NCI-H146 treated with DMSO at 0.1 percent for 48 hours (cell line): Measurements from ENCODE around the gene RAD18.

ENCODE experiments used
- DNase-seq: peaks from one replicate; lab custom pipeline; 2025; ENCODE audit not compliant: unreplicated experiment; lab: John Stamatoyannopoulos, UW

Gene RAD18

DNA sequence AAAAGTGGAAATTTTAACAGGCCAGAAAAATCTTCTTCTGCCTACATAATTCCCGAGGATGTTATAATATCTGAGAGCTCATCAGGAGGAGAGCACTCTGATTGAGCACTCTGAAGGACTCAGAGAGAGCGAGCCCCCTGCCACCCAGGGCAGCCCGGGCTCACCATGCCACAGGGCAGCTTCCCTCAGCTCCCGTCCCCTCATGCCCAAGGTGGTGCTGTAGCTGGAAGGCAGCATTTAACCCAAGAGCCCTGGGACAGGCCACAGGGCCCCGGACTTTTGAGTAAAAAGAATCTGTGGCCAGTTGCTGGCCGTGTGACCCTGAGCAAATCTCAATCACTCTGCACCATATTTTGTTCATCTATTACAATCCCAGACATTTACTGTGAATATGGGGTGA, 23.5 kb upstream of the RAD18 start:
- DNase-seq = no peak

GRCh38 chr3:8985876-8986275, 22.6 kb upstream of the RAD18 start:
- DNase-seq = no peak

GRCh38 chr3:8985411-8985831, 22.1 kb upstream of the RAD18 start:
- no peak for DNase-seq

GRCh38 chr3:8984526-8984925, 21.3 kb upstream of the RAD18 start:
- DNase-seq = no peak

GRCh38 chr3:8984081-8984480, 20.8 kb upstream of the RAD18 start:
- no peak for DNase-seq

DNA sequence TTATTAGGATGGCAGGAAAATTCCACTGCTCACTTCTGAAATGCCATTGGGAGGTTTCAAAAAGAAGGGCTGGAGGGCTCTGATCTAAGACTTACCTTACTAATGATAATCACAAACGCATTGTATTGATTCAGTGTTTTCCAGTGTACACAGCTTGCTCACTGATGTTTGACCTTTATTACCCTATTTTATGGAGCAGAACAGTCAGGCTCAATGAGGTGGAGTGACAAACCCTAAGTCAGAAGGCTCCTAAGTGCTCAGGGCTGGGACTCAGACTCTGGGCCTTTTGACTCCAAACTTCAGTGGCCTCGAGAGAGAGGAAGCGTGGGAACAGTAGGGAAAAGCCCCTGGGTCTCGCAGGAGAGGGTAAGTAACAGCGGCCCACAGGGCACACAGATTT, 20.3 kb upstream of the RAD18 start:
- no peak for DNase-seq

GRCh38 chr3:8983026-8983425, 19.8 kb upstream of the RAD18 start:
- DNase-seq = no peak

DNA sequence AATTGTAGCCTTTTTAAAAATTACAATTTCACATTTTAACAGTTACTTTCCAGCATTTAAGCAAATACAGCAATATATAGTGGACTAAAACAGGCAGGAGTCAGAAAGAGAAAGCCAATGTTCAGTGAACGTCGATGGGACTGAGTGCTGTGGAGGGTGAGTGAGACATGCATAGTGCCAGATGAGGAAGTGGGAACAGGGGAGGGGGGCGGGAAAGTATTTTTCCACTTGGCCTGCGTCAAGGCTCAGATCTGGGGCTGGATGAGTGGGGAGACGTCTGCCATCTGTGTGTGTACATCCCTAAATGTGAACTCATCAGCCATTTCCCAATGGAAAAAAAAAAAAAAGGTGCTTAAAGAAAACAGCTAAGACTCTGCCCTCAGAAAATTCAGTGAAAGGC, 19.2 kb upstream of the RAD18 start:
- no peak for DNase-seq

- no peak for DNase-seq
These were observed 18.4 kb upstream of the RAD18 start for GRCh38 chr3:8981700-8982099.

DNA sequence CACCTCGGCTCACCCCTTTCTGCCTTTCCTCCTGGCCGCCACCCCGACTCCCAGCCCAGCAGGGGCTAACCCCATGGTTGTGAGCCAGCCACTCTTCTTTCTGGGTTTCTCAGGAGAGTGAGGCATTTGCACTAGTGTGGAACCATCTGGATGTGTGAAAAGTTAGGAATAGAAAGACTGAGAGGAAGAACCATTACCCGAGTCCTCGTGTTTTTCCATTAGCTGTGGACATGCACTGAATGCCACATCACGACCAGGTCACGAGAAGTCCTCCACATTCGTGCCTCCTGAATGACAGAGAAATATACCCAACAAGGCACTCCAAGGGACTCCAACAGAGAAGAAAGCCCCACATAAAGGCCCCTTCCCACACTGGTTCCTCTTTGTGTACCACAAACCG, 18.0 kb upstream of the RAD18 start:
- no peak for DNase-seq

GRCh38 chr3:8980756-8981257, 17.5 kb upstream of the RAD18 start:
- DNase-seq = no peak

DNA sequence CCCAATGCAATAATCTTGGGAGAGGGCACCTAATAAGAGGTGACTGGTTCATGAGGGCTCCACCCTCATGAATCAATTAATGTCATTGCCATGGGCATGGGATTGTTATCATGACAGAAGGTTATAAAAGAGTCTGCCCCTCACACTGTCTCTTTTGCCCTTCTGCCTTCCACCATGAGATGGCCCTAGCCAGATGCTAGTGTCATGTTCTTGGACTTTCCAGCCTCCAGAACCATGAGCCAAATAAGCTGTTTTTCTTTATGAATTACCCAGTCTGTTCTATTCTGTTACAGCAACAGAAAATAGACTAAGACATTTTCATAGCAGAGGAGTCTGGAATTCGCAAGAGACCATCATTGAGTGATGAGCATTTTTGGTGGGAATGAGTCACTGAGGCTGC, 16.0 kb upstream of the RAD18 start:
- DNase-seq = no peak

DNA sequence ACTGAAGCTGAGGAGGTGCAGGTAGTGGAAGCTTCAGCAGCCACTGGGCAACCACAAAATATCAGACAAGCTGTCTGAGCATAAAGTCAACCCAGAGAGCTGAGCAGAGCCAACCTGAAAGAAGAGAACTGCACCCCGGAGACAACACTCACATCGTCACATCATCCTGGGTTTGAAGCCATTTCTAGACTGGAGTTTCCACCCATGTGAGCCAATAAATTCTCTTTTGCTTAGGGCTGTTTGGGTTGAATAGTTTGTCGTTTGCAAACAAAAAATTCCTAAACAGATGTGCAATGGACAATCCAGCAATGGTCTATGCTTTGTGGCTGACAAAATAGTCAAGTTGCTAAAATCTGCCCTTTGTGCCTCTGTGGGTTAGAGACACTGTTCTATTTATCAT, 15.3 kb upstream of the RAD18 start:
- DNase-seq = no peak

DNA sequence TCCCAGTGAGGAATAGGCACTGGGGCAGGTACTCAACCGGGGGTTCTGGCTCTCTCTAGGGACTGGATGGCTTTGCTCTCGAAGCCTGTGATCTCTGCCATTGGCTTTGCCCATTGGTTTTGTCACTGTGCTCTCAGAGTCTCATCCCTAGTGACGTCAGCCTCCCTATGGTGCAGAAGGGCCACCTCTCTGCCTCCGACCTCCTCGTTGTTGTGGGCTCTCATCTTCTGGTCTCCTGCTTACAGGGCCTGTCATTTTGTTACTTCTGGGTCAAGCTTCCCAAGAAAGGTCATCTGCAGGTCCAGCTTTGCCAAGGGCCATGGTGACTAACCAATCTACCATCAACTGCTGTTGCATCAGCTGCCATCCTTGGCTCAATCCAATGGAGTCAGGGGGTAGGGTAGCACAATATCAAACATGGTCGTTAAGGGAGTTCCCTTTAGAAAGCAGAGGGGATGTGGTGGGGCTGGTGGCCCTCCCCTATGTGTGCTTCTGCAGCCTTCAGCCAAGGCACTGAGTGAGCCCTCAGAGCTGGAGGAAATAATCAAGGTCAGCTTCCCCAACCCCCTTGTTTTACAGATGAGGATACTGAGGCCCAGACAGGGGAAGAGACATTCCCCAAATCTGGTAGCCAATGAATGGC, 13.4 kb upstream of the RAD18 start:
- DNase-seq = no peak

GRCh38 chr3:8975081-8976020, 12.1 kb upstream of the RAD18 start:
- DNase-seq = no peak

DNA sequence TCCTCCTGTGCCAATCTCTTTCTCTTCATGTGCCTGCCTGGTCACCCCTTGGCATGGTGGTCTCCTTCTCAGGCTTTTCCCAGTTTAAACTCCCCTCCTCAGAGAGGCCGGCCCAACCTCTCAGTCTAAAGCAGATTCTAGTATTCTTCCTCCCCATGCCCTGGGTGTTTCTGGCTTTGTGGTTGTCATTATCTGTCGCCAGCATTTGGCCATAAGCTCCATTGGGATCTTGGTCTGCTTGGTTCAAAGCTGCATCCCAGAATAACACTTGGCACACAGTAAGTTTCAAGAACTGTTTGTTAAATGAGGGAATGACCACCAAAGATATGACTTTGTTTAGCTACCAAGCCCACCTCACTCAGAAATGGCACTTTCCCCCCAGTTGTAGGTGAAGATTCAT, 11.2 kb upstream of the RAD18 start:
- no peak for DNase-seq

- no peak for DNase-seq
These were observed 9.4 kb upstream of the RAD18 start for GRCh38 chr3:8972639-8973038.

- peak; percentile 22 for DNase-seq
These were observed 7.8 kb upstream of the RAD18 start for GRCh38 chr3:8970971-8971589.

GRCh38 chr3:8969241-8969640, 6.0 kb upstream of the RAD18 start:
- no peak for DNase-seq

DNA sequence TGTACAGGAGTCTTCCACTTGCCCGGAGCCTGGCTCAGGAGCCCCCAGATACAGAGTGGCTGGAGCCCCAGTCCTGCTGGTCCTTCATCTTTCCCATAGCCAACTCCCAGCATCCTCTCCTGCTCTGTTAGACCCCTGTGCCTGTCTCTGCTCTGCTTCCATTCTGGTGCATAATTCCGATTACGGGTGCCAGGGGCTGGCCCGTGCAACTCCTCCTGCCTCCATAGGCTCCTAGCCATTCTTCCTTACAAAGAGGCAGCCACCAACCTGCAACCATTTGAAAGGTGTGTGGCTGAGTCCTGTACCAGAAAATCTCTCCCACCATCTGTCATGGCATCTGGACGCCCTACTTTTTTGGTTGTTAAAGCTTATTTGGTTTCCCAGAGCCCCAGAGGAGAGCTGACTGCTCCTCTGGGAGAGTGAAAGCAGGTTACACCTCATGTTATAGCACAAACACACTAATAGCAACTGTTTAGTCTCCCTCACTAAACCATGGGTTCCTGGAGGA, 5.2 kb upstream of the RAD18 start:
- no peak for DNase-seq

- DNase-seq = no peak
These were observed 4.3 kb upstream of the RAD18 start for GRCh38 chr3:8967553-8967952.
